HG02973 (cell line): ENCODE results near the gene MPDU1.
"Not testable (repeated sequence)": the region's sequence is repeated elsewhere in the genome, so short reads cannot be mapped to it uniquely, and the experiment has no call there.

Source experiments
- ATAC-seq: cut with Tn5 transposase; IDR thresholded peaks from one replicate; pipeline ENCODE4 v1.9.1; 2021; ENCODE audit warnings: moderate library complexity; ENCODE audit not compliant: unreplicated experiment

Gene MPDU1

DNA sequence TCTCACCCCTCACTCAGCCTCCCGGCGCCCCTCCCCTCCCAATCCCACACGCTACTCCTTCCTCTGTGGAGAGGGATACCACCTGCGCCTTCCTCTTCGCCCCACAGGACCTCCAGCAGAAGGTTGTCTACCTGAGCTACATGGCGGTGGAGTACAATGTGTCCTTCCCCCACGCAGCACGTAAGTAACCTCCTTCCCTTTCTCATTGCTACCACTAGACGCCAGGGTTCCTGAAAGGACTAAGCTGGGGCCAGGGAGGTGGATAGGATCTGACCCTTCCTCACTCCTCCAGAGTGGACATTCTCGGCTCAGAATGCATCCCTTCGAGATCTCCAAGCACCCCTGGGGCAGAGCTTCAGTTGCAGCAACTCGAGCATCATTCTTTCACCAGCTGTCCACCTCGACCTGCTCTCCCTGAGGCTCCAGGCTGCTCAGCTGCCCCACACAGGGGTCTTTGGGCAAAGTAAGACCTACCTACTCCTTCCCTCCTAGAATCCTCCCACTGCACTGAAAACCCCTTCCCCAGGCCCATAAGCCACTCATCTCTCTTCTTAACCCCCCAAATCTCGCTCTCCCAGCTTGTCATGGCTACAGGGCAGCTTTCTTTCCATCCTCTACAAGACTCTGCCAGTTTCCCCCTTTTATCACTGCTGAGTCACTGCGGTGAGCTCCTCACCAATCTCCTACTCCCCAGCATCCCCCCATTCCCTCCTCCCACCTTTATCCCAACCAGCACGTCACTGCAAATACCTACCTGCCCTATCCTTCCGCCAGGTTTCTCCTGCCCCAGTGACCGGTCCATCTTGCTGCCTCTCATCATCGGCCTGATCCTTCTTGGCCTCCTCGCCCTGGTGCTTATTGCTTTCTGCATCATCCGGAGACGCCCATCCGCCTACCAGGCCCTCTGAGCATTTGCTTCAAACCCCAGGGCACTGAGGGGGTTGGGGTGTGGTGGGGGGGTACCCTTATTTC lies 2.8 kb upstream of the MPDU1 start:
- no peak for ATAC-seq

DNA sequence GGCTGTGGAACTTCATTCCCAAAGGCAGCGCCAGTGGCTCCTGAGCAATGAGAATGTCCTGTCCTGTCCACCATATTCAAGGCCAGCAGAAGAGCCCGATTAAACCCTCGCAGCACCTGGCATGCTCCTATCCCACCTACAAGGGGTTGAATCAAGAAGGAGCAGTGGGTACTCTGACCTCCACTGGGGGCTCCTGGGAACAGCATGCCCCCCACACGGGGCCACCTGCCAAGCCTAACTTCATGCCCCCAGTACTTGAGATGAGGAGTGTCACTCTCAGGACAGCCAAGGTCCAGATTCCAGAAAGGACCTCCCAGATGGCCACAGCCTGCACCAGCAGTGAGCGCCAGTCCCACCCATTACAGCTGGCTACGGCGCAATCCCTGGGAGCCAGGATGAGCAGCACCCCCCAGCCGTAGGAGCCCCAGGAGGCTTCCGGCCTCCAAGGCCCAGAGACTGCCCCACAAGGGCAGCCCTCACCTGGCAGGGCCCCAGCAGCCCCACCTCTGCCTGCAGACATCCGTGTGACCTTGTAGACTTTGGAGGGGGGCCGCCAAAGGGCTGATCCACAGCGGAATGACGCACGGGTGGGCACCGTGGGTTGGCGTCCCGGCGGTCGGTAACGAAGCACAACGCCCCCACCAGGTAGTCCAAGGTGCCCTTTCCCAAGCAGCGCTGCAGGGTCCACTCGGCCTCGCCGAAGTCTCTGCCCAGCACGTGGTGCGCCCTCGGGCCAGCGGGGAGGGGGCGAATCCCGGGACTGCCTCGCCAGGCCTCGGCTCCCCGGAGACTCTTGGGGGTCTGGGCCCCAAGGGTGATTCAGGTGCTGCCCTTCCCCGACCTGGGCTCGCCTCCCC lies 1.0 kb upstream of the MPDU1 start:
- ATAC-seq = no peak

DNA sequence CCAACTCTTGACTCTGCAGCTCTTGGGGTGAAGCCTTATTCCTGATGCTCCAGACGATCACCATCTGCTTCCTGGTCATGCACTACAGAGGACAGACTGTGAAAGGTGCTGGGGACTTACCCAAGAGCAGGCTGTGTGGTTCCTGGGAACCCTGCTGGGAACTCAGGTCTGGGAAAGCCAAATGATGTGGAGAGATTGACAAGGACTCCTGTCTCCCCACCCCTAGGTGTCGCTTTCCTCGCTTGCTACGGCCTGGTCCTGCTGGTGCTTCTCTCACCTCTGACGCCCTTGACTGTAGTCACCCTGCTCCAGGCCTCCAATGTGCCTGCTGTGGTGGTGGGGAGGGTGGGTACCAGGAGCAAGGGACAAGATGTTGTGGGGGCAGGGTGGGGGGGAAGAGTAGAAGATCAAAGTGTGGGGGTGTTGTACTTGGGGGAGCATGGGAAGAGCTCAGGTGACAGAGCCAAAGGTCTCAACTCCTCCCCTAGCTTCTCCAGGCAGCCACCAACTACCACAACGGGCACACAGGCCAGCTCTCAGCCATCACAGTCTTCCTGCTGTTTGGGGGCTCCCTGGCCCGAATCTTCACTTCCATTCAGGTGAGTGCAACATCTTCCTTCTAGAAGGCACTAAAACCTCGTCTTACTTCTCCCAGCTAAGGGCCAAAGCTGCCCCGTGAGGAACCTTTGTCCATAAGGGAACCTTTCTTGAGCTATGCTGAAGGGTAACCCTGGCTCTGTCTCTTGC lies 3.2 kb downstream of the MPDU1 start:
- ATAC-seq = no peak

DNA sequence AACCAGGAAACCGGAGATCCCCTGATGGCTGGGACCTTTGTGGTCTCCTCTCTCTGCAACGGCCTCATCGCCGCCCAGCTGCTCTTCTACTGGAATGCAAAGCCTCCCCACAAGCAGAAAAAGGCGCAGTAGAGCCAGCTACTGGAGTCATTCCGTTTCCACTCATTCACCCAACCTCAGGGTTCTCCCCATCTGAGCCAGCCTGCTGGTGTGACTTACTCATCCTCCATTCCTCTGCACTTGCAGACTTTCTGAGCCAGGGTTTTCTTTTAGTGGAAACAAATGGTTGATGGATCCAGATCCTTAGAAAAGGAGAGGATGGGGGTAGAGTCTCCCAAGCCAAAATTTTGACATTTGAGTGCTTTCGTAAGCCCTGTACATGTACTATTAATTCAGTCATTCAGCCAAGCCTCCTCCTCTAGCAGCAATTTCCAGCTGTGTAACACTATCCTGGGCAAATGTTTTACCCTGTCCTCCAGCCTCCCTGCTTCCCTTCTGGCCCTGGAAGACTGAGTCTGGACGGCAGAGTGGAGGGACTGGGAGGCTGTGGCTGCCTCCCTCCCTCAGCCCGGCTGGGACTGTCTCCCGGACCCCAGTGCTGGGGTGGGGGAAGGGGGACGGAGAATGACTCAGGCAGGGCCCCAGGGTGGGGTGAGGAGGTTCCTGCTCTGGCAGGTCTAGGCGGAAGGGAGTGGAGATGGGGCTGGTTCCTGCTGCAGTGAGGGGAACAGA lies 3.9 kb downstream of the MPDU1 start:
- ATAC-seq = no peak

DNA sequence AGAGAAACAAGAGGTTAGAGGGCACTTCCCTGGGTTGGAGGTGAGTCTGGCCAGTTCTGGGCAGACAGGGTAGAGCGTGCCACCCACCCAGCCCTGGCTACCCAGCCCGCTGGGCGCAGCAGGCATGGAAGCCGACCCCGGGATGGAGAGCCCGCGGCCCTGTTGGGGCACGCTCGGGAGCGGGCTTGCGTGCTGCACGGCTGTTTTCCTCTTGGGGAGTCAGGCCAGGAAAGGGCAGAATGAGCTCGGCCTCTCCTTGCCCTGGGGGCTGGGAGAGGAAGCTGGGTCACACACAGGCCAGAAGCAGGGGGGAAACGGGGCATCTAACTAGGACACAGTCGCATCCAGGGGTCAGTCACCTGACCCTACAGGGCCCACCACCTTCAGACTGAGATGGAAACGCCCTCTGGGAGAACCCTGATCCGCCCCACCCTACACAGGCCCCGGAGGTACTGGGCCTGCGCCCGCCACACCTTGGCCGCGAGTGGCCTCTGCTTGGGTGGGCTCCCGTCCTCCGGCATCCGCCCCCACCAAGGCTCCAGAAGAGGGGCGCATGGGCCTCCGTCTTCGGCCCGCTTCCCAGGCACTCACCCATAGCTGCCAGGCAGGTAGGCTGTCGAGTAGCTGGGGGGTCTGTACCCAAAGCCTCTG lies 5.0 kb downstream of the MPDU1 start:
- no peak for ATAC-seq

DNA sequence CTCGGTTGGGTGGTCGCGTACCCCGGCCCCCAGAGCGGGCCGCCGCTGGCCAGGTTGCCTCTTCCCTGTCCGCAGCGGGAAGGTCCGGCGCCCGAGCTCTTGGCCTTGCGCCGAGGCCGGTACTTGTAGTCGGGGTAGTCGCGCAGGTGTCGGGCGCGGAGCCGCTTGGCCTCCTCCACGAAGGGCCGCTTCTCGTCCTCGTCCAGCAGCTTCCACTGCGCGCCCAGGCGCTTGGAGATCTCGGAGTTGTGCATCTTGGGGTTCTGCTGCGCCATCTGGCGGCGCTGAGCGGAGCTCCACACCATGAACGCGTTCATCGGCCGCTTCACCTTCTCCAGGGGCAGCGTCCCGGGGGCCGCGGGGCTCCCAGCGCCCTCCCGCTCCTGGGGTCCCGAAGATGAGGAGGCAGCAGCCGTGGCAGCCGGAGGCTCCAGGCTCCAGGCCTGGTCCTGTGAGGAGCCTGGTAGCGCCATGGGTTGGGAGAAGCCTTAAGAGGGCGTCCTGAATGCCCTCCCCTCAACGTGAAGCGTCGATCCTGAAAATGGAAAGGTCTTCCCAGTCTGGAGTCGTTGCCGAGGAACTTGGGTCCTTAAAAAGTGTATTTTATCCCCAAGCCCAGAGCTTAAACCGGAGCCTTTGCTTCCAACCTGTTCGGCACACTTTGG lies 5.7 kb downstream of the MPDU1 start:
- no peak for ATAC-seq

DNA sequence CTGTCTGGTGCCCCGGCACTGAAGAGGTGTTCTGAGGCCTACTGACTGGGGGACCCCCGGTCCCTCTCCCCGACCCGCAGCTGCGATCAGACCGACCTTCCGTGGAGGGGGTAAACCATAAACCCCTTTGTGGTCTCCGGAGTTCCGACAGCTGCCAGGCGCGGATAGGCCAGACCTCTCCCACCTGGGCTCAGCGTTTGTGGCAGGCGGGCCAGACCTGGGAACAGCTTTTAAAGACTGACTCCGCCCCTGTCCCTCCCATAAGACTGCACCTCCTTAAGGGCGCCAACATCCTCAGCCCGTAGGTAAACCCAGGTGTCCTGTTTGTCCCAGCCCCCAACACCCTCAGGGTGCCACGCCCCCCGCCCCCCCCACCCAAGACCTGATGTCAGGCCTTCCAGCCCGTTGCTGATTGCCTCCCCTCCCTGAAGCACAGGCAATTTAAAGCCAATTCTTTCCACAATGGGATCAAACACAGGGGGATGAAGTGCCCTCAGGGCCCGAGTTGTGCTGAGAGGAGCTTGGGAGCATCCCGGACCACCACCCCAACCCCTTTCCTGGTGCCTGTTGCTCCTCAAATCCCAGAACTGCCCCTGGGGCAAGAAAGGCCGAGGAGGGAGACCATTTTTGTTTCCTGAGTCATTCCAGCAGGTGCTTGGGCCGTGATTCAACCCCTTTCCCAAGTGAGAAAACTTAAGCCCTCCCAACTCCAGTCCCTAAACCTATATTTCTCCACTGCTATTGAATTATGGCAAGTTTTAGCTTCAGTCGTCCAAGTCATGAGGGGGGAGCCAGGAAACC lies 6.4 kb downstream of the MPDU1 start, which contains the start of gene SOX15:
Gene SOX15 (minus strand): TSS at position 204 of the 801 bp plus-strand sequence. CDS start 418 bp downstream, outside the sequence.
- ATAC-seq = no peak

DNA sequence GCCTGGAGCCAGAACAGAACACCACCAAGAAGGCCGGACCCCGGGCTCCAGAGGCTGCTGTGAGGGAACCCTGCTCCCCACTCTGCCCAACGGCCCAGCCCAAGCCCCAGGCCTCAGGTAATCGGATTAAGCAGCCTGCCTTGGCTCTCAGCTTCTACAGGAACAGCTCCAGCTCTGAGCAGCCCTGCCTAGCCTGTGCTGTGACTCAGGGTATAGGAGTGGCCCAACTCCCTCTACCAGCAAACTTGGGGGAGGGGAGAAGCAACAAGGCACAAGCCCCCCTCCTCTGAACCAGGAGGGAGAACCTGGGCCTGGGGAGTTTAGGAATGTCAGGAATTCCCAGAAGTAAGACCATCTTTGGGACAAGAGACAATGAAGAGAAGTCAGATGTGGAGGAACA lies 7.1 kb downstream of the MPDU1 start:
- no peak for ATAC-seq

DNA sequence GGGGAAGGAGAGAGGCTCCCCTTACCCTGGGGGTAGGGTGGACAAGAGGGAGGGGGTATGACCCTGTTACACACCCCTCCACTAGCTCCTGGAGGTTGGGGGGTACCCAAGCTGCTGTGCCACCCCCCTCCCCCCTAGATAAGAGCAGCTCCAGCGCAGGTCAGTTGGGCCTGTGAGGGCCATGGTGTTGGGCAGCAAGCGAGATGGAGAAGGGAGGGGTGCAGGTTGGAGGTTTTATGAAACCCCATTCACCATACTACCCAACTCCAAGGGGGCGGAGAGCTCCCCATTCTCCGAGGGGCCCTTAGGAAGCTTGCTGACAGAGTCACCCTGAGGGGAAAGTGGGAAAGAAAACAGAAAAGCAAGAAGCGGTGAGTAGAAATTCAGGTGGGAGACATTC lies 7.9 kb downstream of the MPDU1 start:
- no peak for ATAC-seq

DNA sequence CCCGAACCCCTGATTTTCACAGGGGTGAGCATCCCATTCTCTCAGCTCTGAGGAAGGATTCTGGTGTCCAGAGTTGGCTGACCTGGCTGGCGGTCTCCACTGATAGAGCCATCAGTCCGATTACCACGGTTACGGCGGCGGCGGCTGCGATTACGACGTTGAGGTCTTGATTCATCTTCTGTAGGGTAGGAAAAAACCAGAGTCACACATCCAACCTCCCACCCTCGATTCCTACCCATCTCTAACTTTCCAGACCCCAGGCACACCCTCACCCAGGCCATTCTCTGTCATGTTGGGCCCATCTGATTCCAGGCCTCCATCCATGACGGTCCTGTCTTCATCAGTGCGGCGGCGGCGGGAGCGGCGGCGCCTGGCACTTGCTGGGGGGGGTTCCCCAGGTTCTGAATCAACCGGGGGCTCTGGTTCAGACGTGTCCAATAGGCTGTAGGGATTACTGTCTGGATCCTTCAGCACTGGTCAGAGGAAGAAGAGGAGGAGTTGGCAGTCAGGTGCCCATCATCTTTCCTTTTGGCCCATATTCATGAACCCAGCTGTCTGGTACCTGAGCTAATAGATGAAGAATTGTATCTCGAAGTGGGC lies 8.9 kb downstream of the MPDU1 start:
- no peak for ATAC-seq

DNA sequence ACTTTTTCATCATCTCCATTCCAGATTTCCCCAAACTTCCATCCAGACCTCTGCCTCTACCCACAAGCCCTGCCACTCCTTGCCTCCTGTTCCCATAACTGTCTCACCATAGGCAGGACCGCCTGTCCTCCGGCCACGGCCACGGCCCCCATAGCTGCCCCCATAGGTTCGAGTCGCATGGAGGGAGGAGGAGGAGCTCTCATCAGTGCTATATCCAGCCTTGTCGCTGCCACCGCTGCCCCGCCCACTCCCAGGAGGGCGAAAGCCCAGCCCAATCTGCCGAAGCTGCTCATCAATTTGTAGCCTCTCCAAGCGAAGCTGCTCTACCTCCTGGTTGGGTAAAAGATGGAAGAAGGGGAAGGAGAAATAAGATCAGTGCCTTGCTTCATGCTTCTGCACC lies 9.6 kb downstream of the MPDU1 start:
- no peak for ATAC-seq

DNA sequence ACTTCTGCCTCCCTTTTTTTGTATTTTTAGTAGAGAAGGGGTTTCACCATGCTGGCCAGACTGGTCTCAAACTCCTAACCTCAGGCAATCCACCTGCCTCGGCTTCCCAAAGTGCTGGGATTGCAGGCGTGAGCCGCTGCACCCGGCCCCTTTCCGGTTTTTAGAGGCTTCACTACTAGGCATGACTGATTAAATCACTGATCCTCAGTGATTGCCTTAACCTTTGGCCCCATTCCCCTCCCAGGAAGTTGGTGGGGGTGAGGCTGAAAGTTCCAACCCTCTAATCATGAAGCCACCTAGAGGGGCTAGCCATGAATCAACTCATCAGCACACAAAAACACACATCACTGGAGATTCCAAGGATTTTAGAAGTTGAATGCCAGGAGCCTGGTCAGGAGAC lies 13.9 kb downstream of the MPDU1 start:
- ATAC-seq = not testable (repeated sequence)

DNA sequence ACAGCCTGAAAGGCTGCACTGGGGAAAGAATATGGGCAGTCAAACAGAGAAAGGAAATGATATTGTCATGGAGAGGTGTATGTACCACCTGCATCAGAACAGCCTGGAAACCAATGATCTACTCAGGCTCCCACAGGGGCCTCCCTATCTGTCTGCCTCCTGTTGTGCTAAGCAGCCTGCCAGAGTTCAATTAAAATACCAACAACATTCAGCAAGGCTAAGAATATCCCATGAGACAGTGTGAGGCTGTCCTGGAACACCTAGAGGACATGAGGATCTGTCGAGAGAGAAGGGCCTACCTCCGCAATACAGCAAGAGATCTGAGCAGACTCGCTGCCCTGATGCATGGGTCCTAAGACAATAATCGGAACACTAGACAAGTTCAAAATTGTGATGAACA lies 22.6 kb downstream of the MPDU1 start:
- no peak for ATAC-seq

DNA sequence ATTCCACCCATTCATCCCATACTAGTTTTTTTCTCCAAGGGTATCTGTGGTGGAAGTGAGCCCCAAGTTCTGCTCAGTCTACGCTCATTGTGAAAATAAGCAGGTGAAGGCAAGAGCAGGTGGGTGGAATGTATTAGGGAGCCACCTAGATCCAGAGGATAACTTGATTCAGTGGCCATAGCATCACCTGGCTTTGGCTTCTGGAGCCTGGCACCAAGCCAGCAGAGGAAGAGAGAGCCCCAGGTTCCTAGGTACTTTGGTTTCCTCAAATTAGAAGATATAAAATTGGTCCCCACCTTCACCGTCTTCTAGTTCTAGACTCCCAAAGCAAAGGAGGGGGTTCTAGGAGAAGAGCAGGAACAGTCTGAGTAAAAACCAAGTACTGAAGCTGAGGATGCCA lies 27.0 kb downstream of the MPDU1 start:
- no peak for ATAC-seq

DNA sequence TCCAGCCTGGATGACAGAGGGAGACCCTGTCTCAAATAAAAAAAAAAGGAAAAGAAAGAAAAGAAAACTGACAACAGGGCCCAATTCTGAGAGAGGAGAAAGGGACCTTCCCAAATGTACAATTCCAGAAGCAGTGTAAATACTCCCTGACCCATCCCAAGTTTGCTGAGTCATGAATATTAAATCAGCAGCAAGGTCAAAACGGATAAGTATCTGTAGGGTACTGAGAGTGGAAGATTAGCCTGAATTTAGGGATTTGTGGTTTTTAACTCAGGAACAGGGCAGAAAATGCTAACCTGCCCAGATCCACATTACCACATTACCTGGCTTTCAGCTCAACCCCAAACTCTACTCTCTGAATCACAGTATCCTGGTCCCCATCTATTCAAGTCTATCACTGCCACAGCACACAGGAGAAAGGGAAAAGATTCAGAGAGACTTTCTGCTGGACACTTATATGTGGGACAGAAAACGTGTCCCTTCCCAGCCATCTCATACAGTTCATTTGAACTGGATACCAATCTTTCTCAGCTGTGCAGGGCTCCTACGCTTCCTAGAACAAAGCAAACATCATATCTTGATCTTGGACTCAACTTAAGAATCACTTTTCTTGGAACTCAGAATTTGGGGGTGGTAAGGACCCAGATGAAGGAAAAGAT lies 28.1 kb downstream of the MPDU1 start:
- ATAC-seq = no peak

DNA sequence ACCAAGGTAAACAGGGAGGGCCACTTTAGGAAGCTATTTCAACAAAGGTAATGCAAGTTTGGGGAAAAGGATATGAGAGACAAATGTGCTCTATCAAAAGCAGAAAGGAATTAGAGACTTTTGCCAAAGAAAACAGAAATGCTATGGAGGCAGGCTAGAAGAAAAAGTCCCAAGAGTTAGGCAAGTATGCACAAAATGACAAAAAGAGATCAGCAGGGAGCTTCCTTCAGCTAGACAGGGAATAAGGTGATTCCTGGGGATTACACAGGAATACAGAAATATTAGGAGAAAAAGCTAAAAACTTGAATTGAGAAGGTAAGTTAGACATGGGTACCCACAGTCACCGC lies 28.6 kb downstream of the MPDU1 start:
- no peak for ATAC-seq

DNA sequence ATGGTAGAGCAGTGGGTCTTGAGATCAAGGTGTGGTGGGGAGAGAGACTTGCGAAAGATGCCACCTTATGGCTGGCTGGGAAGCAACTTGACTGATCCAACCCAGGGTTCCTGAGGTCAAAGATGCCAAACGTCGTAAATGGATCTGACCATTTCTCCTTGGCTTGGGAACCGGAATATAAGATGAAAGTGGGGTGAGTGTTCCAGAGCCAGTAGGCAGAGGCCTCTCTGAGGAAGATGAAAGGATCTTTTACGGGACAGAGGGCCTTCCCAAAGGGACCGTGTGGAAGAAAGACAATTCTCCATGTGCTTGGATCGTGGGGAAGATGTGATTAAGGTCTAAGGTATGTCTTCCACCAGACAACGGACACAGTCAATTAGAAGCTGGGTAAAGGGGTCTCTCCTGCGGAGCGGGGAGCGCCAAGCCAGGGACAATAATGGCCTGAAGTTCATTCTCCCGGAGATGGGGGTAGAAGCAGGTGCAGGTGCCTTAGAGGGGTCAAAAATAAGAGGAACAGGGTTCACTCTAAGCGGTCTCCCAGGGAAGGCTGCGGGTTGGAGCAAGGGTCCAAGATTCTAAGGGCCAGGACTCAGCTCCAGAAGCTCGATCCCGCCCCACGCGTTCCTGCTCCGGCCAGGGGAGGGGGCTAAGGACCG lies 30.2 kb downstream of the MPDU1 start:
- ATAC-seq = no peak
